K562 (cell line): ENCODE measurements around the gene LYPLA2. TPM values are rescaled to one million over a fixed set of nuclear protein-coding genes. Genes with fewer than 3 reads are reported as not detected.
A peak's percentile ranks its signal among the peaks of the same experiment; 100 is the strongest.

Experiments
- ASH1L ChIP-seq: fragments of 450-650 bp; IDR thresholded peaks from 2 replicates; pipeline ENCODE4 v1.6.1; 2018; ENCODE audit warnings: borderline replicate concordance, mild to moderate bottlenecking, low read depth; ENCODE audit not compliant: partially characterized antibody
- BHLHE40 ChIP-seq: IDR thresholded peaks from 2 replicates; pipeline ENCODE4 v1.6.1; 2011; ENCODE audit warnings: low read length, improper control_type of control experiment
- MITF ChIP-seq: IDR thresholded peaks from 2 replicates; pipeline ENCODE4 v1.6.1; 2014; ENCODE audit warnings: antibody characterized with exemption
- NELFE ChIP-seq: IDR thresholded peaks from 2 replicates; pipeline ENCODE4 v1.6.1; 2011; ENCODE audit warnings: mild to moderate bottlenecking; ENCODE audit not compliant: insufficient read depth, insufficient read length
- POLR2AphosphoS5 ChIP-seq: IDR thresholded peaks from 2 replicates; pipeline ENCODE4 v1.6.1; 2011; ENCODE audit warnings: mild to moderate bottlenecking, low read depth, low read length, moderate library complexity; ENCODE audit not compliant: control insufficient read depth, insufficient read depth
- PRPF4 ChIP-seq: fragments of 200-400 bp; formaldehyde crosslinking; IDR thresholded peaks from one replicate; pipeline ENCODE4 v1.6.1; 2017; ENCODE audit warnings: low read length, low read depth, mild to moderate bottlenecking; ENCODE audit not compliant: insufficient read depth, poor library complexity, severe bottlenecking
- RUNX1 ChIP-seq: sonication (generic); IDR thresholded peaks from 2 replicates; pipeline ENCODE4 v1.6.1; 2016; ENCODE audit warnings: antibody characterized with exemption, low read depth
- SRSF7 ChIP-seq: fragments of 200-400 bp; formaldehyde crosslinking; optimal IDR thresholded peaks from 2 replicates; pipeline ENCODE3; 2017; ENCODE audit warnings: mild to moderate bottlenecking, low read depth, low read length
- TAF9B ChIP-seq: fragments of 450-650 bp; IDR thresholded peaks from 2 replicates; pipeline ENCODE4 v1.6.1; 2018; ENCODE audit warnings: mild to moderate bottlenecking; ENCODE audit not compliant: partially characterized antibody
- ZBTB5 ChIP-seq: fragments of 450-650 bp; IDR thresholded peaks from 2 replicates; pipeline ENCODE4 v1.6.1; 2017; ENCODE audit warnings: antibody characterized with exemption
- ZNF347 ChIP-seq: fragments of 450-650 bp; formaldehyde crosslinking; IDR thresholded peaks from 2 replicates; pipeline ENCODE4 v1.4.0; 2020; ENCODE audit warnings: low read depth, mild to moderate bottlenecking, moderate library complexity
- ZNF785 ChIP-seq: fragments of 250-450 bp; sonication (Bioruptor Pico); IDR thresholded peaks from 2 replicates; pipeline ENCODE4 v1.4.0; 2020; ENCODE audit warnings: mild to moderate bottlenecking
- polyA plus RNA-seq, 8 experiments: library from polyadenylated mRNA; depleted of rRNA in 4 of 8; stranded (reverse) in 5 of 8; unstranded in 3 of 8; fragments of >200 nt; fragmentation: Nextera tagmentation in 2 of 8; fragmentation: Illumina TruSeq in 1 of 8; extraction: Ambion mirVana in 2 of 8; extraction: Trizol in 1 of 8; gene quantifications; 2 replicates each; pipeline versions ENCODE4 v1.2.1 to v1.2.3, GENCODE V29; 2011 to 2014; ENCODE audit warnings: inconsistent platforms in 1 of 8, missing spikeins in 1 of 8
- total RNA-seq, 7 experiments: library from RNA; depleted of rRNA in 6 of 7; stranded (reverse); fragments of >200 nt in 6 of 7; fragmentation: Illumina TruSeq in 2 of 7; extraction: Trizol in 2 of 7; gene quantifications; 2 replicates each; pipeline versions ENCODE4 v1.2.1 to v1.2.3, GENCODE V29; 2011 to 2021; ENCODE audit warnings: low replicate concordance in 1 of 7
- TF ChIP-seq, protein P1 (sequence below): fragments of 250-450 bp; sonication (Bioruptor Pico); IDR thresholded peaks from 2 replicates; pipeline ENCODE4 v1.4.0; 2020
- TF ChIP-seq, protein P2 (sequence below): fragments of 150-350 bp; conservative IDR thresholded peaks from 2 replicates; pipeline ENCODE4 v1.6.1; 2014; ENCODE audit warnings: low read length

LYPLA2 gene
- total and polyA plus RNA-seq, 9 of the 15 experiments (the other 6 are each of a cell fraction or from before 2014, with no cell fraction given) = 3.9 to 128 (median 60.1) TPM

GRCh38 chr1:23743287-23744152 is 47.4 kb upstream of the LYPLA2 start, which contains the start of gene ELOA (continued):
- no peak for TF ChIP-seq ZBTB5
- TF ChIP-seq TAF9B = peak; percentile 42
- TF ChIP-seq, protein P1, sequence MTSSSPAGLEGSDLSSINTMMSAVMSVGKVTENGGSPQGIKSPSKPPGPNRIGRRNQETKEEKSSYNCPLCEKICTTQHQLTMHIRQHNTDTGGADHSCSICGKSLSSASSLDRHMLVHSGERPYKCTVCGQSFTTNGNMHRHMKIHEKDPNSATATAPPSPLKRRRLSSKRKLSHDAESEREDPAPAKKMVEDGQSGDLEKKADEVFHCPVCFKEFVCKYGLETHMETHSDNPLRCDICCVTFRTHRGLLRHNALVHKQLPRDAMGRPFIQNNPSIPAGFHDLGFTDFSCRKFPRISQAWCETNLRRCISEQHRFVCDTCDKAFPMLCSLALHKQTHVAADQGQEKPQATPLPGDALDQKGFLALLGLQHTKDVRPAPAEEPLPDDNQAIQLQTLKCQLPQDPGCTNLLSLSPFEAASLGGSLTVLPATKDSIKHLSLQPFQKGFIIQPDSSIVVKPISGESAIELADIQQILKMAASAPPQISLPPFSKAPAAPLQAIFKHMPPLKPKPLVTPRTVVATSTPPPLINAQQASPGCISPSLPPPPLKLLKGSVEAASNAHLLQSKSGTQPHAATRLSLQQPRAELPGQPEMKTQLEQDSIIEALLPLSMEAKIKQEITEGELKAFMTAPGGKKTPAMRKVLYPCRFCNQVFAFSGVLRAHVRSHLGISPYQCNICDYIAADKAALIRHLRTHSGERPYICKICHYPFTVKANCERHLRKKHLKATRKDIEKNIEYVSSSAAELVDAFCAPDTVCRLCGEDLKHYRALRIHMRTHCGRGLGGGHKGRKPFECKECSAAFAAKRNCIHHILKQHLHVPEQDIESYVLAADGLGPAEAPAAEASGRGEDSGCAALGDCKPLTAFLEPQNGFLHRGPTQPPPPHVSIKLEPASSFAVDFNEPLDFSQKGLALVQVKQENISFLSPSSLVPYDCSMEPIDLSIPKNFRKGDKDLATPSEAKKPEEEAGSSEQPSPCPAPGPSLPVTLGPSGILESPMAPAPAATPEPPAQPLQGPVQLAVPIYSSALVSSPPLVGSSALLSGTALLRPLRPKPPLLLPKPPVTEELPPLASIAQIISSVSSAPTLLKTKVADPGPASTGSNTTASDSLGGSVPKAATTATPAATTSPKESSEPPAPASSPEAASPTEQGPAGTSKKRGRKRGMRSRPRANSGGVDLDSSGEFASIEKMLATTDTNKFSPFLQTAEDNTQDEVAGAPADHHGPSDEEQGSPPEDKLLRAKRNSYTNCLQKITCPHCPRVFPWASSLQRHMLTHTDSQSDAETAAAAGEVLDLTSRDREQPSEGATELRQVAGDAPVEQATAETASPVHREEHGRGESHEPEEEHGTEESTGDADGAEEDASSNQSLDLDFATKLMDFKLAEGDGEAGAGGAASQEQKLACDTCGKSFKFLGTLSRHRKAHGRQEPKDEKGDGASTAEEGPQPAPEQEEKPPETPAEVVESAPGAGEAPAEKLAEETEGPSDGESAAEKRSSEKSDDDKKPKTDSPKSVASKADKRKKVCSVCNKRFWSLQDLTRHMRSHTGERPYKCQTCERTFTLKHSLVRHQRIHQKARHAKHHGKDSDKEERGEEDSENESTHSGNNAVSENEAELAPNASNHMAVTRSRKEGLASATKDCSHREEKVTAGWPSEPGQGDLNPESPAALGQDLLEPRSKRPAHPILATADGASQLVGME (CRISPR knock-in tag) = no peak
- no peak for TF ChIP-seq PRPF4
- TF ChIP-seq SRSF7 = no peak
- TF ChIP-seq NELFE = no peak
- TF ChIP-seq ZNF785 (CRISPR knock-in tag) = no peak
- peak; percentile 65 for TF ChIP-seq BHLHE40
- TF ChIP-seq ZNF347 (CRISPR knock-in tag) = no peak
- no peak for TF ChIP-seq MITF
- TF ChIP-seq, protein P2, sequence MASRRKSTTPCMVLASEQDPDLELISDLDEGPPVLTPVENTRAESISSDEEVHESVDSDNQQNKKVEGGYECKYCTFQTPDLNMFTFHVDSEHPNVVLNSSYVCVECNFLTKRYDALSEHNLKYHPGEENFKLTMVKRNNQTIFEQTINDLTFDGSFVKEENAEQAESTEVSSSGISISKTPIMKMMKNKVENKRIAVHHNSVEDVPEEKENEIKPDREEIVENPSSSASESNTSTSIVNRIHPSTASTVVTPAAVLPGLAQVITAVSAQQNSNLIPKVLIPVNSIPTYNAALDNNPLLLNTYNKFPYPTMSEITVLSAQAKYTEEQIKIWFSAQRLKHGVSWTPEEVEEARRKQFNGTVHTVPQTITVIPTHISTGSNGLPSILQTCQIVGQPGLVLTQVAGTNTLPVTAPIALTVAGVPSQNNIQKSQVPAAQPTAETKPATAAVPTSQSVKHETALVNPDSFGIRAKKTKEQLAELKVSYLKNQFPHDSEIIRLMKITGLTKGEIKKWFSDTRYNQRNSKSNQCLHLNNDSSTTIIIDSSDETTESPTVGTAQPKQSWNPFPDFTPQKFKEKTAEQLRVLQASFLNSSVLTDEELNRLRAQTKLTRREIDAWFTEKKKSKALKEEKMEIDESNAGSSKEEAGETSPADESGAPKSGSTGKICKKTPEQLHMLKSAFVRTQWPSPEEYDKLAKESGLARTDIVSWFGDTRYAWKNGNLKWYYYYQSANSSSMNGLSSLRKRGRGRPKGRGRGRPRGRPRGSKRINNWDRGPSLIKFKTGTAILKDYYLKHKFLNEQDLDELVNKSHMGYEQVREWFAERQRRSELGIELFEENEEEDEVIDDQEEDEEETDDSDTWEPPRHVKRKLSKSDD = no peak; the same call in 1 of the 2 replicates
- TF ChIP-seq ASH1L = no peak
- no peak for TF ChIP-seq RUNX1
- peak; percentile 77; the same call in 1 of the 2 replicates for TF ChIP-seq POLR2AphosphoS5
